Measurements from ENCODE around the gene CDCP1. TPM values are rescaled to one million over a fixed set of nuclear protein-coding genes. Genes with fewer than 3 reads are reported as not detected.
"Not testable (repeated sequence)": the region's sequence is repeated elsewhere in the genome, so short reads cannot be mapped to it uniquely, and the experiment has no call there.

The CDCP1 gene
- polyA plus RNA-seq, 1 donor, result 25.5 TPM

DNA sequence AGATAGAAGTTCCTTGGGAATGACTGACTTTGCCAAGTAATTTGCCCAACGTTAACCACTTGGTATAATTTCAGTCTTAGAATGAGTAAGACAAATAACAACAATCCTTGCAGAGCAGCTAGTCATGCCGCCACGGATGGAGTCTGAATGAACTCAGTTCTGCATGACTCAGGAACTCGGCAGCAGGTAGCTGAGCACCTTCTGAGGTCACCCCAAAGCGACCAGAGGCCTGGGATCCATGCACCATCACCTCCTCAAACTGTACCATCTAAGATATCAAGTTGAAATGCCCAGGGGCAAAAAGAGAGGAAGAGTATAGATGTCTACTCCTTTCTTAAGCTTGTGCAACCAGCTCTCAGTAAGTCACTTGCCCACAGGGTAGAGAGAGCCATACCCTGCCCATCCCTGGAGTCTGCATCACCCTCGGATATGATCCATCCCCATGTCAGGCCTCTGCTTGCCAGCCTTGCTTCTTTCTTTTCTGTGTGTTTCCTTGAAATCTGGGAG is 8.5 kb upstream of the CDCP1 start:
- no peaks in the 10 kb centered on the region for H3K4me1 ChIP-seq (ENCODE audit: control insufficient read depth, insufficient read depth, low read length)
- WGBS (ENCODE audit: insufficient coverage, low lambda C conversion rate), result no CpG with 5 or more reads among the region's 6 CpGs
- no peak overlapping the region for H3K4me3 ChIP-seq (ENCODE audit: low read length)
- H3K27me3 ChIP-seq (ENCODE audit: control insufficient read depth, insufficient read depth, low read length), result no peaks in the 10 kb centered on the region
- no peaks in the 10 kb centered on the region for H3K9me3 ChIP-seq (ENCODE audit: control insufficient read depth, low read depth, low read length)
- H3K27ac ChIP-seq (ENCODE audit: low read length), result no peak overlapping the region
- no peak for DNase-seq
- no peaks in the 10 kb centered on the region for H3K36me3 ChIP-seq (ENCODE audit: control insufficient read depth, insufficient read depth, low read length)

DNA sequence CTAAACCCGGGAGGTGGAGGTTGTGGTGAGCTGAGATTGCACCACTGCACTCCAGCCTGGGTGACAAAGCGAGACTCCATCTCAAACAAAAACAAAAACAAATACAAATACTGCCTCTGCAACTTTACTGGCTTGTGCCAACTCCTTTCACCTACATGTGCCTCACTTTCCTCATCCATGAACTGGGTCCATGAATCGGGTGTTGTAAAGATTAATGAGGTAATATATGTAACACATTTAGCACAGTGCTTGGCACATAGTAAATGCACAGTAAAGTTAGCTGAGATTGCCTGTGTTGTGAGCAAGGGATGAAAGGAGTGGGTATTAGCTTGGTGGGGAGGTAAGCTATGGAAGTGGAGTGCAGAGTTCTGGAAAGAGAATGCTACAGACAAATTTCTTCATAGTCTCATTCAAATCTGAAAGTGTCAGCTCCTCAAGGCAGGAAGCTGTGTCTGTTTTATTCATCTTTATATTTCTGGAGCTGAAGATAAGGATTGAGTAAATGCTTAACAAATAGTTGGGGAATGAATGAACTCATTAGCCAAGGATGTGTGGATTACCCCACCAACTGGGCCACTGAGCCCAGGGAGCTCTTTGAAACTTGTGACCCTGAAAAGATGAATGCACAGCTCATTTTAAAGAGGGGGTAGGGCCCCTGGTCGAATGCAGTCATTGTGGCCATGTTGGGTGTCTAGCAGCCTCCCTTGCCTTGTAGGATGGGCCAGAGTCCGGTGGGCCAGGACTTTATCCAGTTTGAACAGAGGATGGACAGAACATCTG is 7.7 kb upstream of the CDCP1 start:
- no peak for DNase-seq
- Histone ChIP-seq H3K4me3 (ENCODE audit: low read length) (no peak overlapping the region), H3K27me3 (ENCODE audit: control insufficient read depth, insufficient read depth, low read length) (no peaks in the 10 kb centered on the region), H3K36me3 (ENCODE audit: control insufficient read depth, insufficient read depth, low read length) (no peaks in the 10 kb centered on the region), H3K9me3 (ENCODE audit: control insufficient read depth, low read depth, low read length) (no peaks in the 10 kb centered on the region), H3K27ac (ENCODE audit: low read length) (no peak overlapping the region), H3K4me1 (ENCODE audit: control insufficient read depth, insufficient read depth, low read length) (no peaks in the 10 kb centered on the region)
- no CpG with 5 or more reads among the region's 5 CpGs for WGBS (ENCODE audit: insufficient coverage, low lambda C conversion rate)

DNA sequence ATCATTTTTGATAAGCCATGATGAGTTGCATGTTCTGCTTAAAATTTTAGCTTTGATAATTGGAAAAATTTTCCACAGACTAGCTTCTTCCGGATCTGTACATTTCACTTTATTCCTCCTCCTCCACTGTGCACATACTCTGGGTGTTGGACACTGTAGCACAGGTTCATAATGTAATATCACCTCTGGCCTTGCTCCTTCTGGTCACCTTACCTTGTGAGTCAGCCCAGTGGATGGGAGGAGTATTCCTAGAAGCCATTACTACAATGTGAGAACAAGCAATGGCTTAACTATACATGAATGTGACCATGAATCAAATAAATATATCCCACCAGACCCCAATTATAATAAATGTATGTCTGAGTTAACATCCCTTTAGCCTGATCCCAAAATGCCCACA is 6.1 kb upstream of the CDCP1 start:
- WGBS (ENCODE audit: insufficient coverage, low lambda C conversion rate), result no CpG with 5 or more reads among the region's 1 CpG
- Histone ChIP-seq H3K27ac (ENCODE audit: low read length) (no peak overlapping the region), H3K36me3 (ENCODE audit: control insufficient read depth, insufficient read depth, low read length) (no peaks in the 10 kb centered on the region), H3K4me3 (ENCODE audit: low read length) (no peak overlapping the region), H3K27me3 (ENCODE audit: control insufficient read depth, insufficient read depth, low read length) (peaks cover 2% of the 10 kb centered on the region), H3K9me3 (ENCODE audit: control insufficient read depth, low read depth, low read length) (no peaks in the 10 kb centered on the region), H3K4me1 (ENCODE audit: control insufficient read depth, insufficient read depth, low read length) (no peaks in the 10 kb centered on the region)
- DNase-seq, result no peak

DNA sequence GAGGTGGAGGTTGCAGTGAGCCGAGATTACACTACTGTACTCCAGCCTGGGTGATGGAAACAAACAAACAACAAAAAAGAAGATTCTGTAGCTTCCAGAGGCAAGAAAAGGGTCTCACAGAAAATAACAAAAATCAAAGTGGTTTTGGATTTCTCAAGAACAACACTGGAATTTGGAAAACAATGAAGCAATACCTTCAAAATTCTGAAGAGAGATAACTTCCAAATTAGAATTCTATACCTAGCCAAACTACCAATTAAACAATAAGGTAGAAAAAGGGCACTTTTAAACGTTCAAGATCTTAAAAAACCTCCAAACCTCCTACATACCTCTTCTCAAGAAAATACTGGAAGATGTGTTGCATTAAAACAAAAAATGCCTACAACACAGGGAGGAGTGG is 4.9 kb upstream of the CDCP1 start:
- 88% methylated on average over 1 of the region's 2 CpGs for WGBS (ENCODE audit: insufficient coverage, low lambda C conversion rate)
- no peak overlapping the region for H3K4me3 ChIP-seq (ENCODE audit: low read length)
- no peak for DNase-seq
- H3K4me1 ChIP-seq (ENCODE audit: control insufficient read depth, insufficient read depth, low read length), result no peaks in the 10 kb centered on the region
- H3K36me3 ChIP-seq (ENCODE audit: control insufficient read depth, insufficient read depth, low read length), result no peaks in the 10 kb centered on the region
- H3K9me3 ChIP-seq (ENCODE audit: control insufficient read depth, low read depth, low read length), result no peaks in the 10 kb centered on the region
- no peak overlapping the region for H3K27ac ChIP-seq (ENCODE audit: low read length)
- peaks cover 11% of the 10 kb centered on the region for H3K27me3 ChIP-seq (ENCODE audit: control insufficient read depth, insufficient read depth, low read length)

DNA sequence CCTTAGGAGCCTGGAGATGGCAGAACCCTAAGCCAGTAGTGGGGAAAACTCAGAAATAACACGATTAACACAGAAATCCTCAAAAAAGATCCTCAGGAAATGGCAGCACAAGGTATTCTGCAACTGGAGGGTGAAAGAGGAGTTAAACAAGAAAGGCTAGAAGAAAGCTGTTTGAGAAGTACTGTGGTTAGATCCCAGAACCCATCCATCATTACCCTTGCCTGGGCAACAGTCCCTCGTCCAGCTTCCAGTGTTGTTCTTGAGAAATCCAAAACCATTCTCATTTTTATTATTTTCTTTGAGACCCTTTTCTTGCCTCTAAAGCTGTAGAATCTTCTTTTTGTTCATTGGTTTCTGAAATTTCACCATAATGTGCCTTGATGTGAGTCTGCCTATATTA is 2.7 kb upstream of the CDCP1 start:
- H3K36me3 ChIP-seq (ENCODE audit: control insufficient read depth, insufficient read depth, low read length), result no peaks in the 10 kb centered on the region
- H3K27ac ChIP-seq (ENCODE audit: low read length), result no peak overlapping the region
- no peak overlapping the region for H3K4me3 ChIP-seq (ENCODE audit: low read length)
- no peak for DNase-seq
- H3K9me3 ChIP-seq (ENCODE audit: control insufficient read depth, low read depth, low read length), result no peaks in the 10 kb centered on the region
- H3K27me3 ChIP-seq (ENCODE audit: control insufficient read depth, insufficient read depth, low read length), result peaks cover 24% of the 10 kb centered on the region
- H3K4me1 ChIP-seq (ENCODE audit: control insufficient read depth, insufficient read depth, low read length), result peaks cover 4% of the 10 kb centered on the region
- no CpG with 5 or more reads among the region's 2 CpGs for WGBS (ENCODE audit: insufficient coverage, low lambda C conversion rate)

DNA sequence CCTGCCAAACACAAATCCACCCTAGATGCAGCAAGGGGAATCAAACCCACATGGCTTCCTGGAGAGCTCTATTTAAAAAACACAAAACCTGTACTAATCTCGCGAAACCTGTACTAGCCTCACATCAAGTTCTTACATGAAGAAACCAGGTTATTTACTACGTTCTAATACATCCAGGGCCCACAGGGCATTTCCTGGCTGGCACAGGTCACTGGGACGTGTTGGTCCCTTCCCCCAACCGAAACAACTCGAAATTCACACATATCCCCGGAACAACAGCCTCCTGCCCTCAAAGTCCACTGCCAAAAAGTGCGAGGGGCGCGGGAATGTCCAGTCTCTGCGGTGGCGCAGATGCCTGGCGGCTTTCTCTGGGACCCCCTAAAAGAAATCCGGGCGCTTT is 955 bp downstream of the CDCP1 start:
- no CpG with 5 or more reads among the region's 15 CpGs for WGBS (ENCODE audit: insufficient coverage, low lambda C conversion rate)
- no peak for DNase-seq

DNA sequence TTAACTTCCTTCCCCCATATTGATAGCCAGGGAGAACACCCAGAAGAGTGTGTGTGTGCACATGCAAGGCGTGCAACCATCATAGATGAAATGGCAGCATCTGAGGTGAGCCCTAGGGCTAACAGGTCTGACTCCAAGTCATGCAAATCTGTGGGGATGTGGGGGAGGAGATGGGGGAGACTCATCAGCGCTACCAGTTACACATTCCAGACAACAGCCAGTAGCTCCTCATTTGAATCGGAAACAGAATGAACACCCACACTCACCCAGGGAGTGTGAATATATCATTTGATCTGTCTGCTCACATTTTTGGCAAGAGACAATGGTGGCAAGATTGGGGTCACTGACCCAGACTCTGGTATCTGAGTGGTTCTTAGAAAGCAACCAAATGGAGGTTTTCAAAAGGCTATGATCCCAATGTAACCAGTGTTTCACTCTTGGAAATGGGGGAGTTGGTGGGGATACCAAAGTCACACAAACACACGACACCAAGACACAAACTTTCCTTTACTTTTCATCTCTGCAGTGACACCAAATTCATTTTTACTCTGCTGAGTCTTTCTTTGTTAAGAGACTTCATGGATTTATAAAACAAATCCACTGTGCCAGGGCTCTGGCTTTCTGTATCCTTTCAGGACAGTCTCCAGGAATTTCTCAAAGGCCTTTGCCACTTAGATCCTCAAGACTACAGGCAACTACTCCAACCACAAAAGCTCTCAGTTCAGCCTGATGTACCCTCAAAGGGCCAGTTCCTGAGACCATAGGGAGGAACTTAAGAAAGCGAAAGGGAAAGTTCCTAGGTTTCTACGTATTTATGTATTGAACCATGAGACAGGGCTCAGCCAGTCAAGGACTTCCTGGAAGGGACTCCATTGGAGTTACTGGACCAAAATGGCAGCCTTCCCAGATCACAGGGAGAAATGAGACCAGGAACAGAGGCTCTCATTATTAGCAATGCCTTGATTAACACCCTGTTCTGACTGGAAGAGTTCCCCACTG is 2.2 kb downstream of the CDCP1 start:
- no CpG with 5 or more reads among the region's 6 CpGs for WGBS (ENCODE audit: insufficient coverage, low lambda C conversion rate)
- Histone ChIP-seq H3K36me3 (ENCODE audit: control insufficient read depth, insufficient read depth, low read length) (no peaks in the 10 kb centered on the region), H3K27me3 (ENCODE audit: control insufficient read depth, insufficient read depth, low read length) (peaks cover 24% of the 10 kb centered on the region), H3K4me1 (ENCODE audit: control insufficient read depth, insufficient read depth, low read length) (peaks cover 20% of the 10 kb centered on the region), H3K27ac (ENCODE audit: low read length) (no peak overlapping the region), H3K4me3 (ENCODE audit: low read length) (no peak overlapping the region), H3K9me3 (ENCODE audit: control insufficient read depth, low read depth, low read length) (no peaks in the 10 kb centered on the region)
- DNase-seq, result peak in 1 of 2 donors; percentile 62

More for the DNA sequence above, 955 bp downstream of the CDCP1 start:
- H3K4me3 ChIP-seq (ENCODE audit: low read length), result peak overlapping the region; percentile 94
- peaks cover 24% of the 10 kb centered on the region for H3K27me3 ChIP-seq (ENCODE audit: control insufficient read depth, insufficient read depth, low read length)
- peak overlapping the region; percentile 89 for H3K27ac ChIP-seq (ENCODE audit: low read length)
- H3K36me3 ChIP-seq (ENCODE audit: control insufficient read depth, insufficient read depth, low read length), result no peaks in the 10 kb centered on the region
- peaks cover 10% of the 10 kb centered on the region for H3K4me1 ChIP-seq (ENCODE audit: control insufficient read depth, insufficient read depth, low read length)
- H3K9me3 ChIP-seq (ENCODE audit: control insufficient read depth, low read depth, low read length), result no peaks in the 10 kb centered on the region

DNA sequence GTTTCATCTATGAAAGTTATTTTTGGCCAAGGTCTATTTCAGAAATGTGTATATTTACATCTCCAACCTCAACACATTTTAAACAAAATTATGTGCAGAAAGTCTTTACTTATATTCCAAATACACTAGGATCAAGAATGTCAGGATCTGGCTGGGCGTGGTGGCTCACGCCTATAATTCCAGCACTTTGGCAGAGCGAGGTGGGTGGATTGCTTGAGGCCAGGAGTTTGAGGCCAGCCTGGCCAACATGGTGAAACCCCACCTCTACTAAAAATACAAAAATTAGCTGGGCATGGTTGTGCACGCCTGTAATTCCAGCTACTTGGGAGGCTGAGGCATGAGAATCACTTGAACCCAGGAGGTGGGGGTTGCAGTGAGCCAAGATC is 5.4 kb downstream of the CDCP1 start:
- DNase-seq; H3K27ac ChIP-seq (ENCODE audit: low read length): not testable (repeated sequence)

DNA sequence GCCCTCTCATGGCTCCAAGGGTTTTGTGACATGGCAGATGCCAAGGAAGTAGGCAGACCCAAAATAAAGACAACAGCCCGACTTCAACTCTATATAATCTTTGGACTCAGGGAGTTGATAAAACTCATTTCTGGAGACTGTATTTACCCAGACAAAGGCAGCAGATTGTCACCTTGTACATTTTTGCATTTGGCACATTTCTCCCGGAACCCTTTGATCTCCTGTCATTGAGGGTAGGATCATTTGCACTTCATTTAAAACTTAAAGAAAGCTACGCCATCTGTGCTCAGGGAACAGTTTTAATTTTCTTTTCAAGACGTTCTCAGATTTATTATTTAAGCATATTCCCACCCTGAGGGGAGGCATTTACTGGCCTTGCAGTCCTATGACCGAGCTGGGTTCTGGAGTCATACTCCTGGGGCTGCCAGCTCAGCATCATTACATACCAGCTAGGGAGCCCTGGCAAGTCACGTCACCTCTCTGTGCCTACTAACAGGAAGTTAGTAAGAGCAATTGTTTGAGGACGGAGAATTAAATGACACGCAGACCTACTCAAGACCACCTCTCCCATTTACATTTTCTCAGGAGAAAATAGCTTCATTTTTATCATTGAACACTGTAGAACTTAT is 5.9 kb downstream of the CDCP1 start:
- Histone ChIP-seq H3K4me1 (ENCODE audit: control insufficient read depth, insufficient read depth, low read length) (peaks cover 43% of the 10 kb centered on the region), H3K27ac (ENCODE audit: low read length) (no peak overlapping the region)
- no peak for DNase-seq

More for the DNA sequence above, 5.4 kb downstream of the CDCP1 start:
- H3K27me3 ChIP-seq (ENCODE audit: control insufficient read depth, insufficient read depth, low read length); H3K9me3 ChIP-seq (ENCODE audit: control insufficient read depth, low read depth, low read length); H3K4me3 ChIP-seq (ENCODE audit: low read length); H3K36me3 ChIP-seq (ENCODE audit: control insufficient read depth, insufficient read depth, low read length): not testable (repeated sequence)
- WGBS (ENCODE audit: insufficient coverage, low lambda C conversion rate), result no CpG with 5 or more reads among the region's 4 CpGs
- peaks cover 43% of the 10 kb centered on the region for H3K4me1 ChIP-seq (ENCODE audit: control insufficient read depth, insufficient read depth, low read length)

More for the DNA sequence above, 5.9 kb downstream of the CDCP1 start:
- H3K27me3 ChIP-seq (ENCODE audit: control insufficient read depth, insufficient read depth, low read length), result peaks cover 4% of the 10 kb centered on the region
- H3K9me3 ChIP-seq (ENCODE audit: control insufficient read depth, low read depth, low read length), result no peaks in the 10 kb centered on the region
- WGBS (ENCODE audit: insufficient coverage, low lambda C conversion rate), result 40% methylated on average over 1 of the region's 8 CpGs
- H3K36me3 ChIP-seq (ENCODE audit: control insufficient read depth, insufficient read depth, low read length), result no peaks in the 10 kb centered on the region
- no peak overlapping the region for H3K4me3 ChIP-seq (ENCODE audit: low read length)

Measured in large intestine (tissue), 3 donors.